Neutrophil (primary cell): ENCODE data around the gene OPHN1.

Experiments used
- H3K27ac ChIP-seq: fragments of 200-600 bp; sonication (generic); 2 replicates; pipeline ENCODE4 v1.5.1; 2016; ENCODE audit warnings: mild to moderate bottlenecking, moderate library complexity
- H3K27me3 ChIP-seq: fragments of 200-600 bp; sonication (generic); 2 replicates; pipeline ENCODE4 v1.6.0; 2016; ENCODE audit warnings: mild to moderate bottlenecking
- H3K36me3 ChIP-seq: fragments of 200-600 bp; sonication (generic); 2 replicates; pipeline ENCODE4 v1.5.1; 2017
- H3K4me1 ChIP-seq, 2 experiments: fragments of 200-600 bp in 1 of 2; sonication (generic) in 1 of 2; 1 replicate in 1 of 2; 2 replicates in 1 of 2; pipeline versions ENCODE4 v1.5.1 to v1.6.1; 2013 to 2016; ENCODE audit warnings: low read depth in 1 of 2, low read length in 1 of 2, mild to moderate bottlenecking in 1 of 2, moderate library complexity in 1 of 2; ENCODE audit not compliant: control insufficient read depth in 1 of 2, insufficient read depth in 1 of 2
- H3K4me3 ChIP-seq, 2 experiments: fragments of 200-600 bp in 1 of 2; sonication (generic) in 1 of 2; 1 replicate in 1 of 2; 2 replicates in 1 of 2; pipeline ENCODE4 v1.5.1; 2013 to 2016; ENCODE audit warnings: low read depth in 1 of 2, low read length in 1 of 2, mild to moderate bottlenecking in 1 of 2, moderate library complexity in 1 of 2
- H3K9me3 ChIP-seq: fragments of 200-600 bp; sonication (generic); 2 replicates; pipeline ENCODE4 v1.5.1; 2016
- CTCF ChIP-seq: fragments of 200-600 bp; sonication (generic); IDR thresholded peaks from 2 replicates; pipeline ENCODE4 v1.5.1; 2016; ENCODE audit warnings: antibody characterized with exemption

The OPHN1 gene

GRCh38 chrX:68365341-68365740, 68.0 kb downstream of the OPHN1 start:
- Histone ChIP-seq H3K27me3 (no peaks in the 10 kb centered on the region), H3K27ac (no peak overlapping the region), H3K4me1 (no peaks in the 10 kb centered on the region), H3K36me3 (no peaks in the 10 kb centered on the region), H3K9me3 (no peaks in the 10 kb centered on the region), H3K4me3 (no peak overlapping the region)
- TF ChIP-seq CTCF, result no peak

GRCh38 chrX:68363984-68364383, 69.3 kb downstream of the OPHN1 start:
- no peaks in the 10 kb centered on the region for H3K36me3 ChIP-seq
- H3K4me3 ChIP-seq, result no peak overlapping the region
- no peak for TF ChIP-seq CTCF
- no peaks in the 10 kb centered on the region for H3K9me3 ChIP-seq
- no peaks in the 10 kb centered on the region for H3K27me3 ChIP-seq
- no peaks in the 10 kb centered on the region for H3K4me1 ChIP-seq
- no peak overlapping the region for H3K27ac ChIP-seq

GRCh38 chrX:68358679-68359078, 74.6 kb downstream of the OPHN1 start:
- Histone ChIP-seq H3K27ac (no peak overlapping the region), H3K9me3 (no peaks in the 10 kb centered on the region), H3K4me3 (no peak overlapping the region), H3K27me3 (no peaks in the 10 kb centered on the region), H3K36me3 (no peaks in the 10 kb centered on the region), H3K4me1 (peaks cover 3 to 4% of the 10 kb centered on the region in 2 experiments)
- no peak for TF ChIP-seq CTCF

- Histone ChIP-seq H3K4me1 (peaks cover 3 to 7% of the 10 kb centered on the region in 2 experiments), H3K36me3 (no peaks in the 10 kb centered on the region), H3K9me3 (no peaks in the 10 kb centered on the region), H3K4me3 (no peak overlapping the region), H3K27ac (peak overlapping the region; percentile 48), H3K27me3 (no peaks in the 10 kb centered on the region)
- no peak for TF ChIP-seq CTCF
Measured at GRCh38 chrX:68355629-68355920, 77.7 kb downstream of the OPHN1 start.

- no peaks in the 10 kb centered on the region for H3K27me3 ChIP-seq
- peaks cover 3 to 7% of the 10 kb centered on the region in 2 experiments for H3K4me1 ChIP-seq
- TF ChIP-seq CTCF, result no peak
- peak overlapping the region; percentile 48 for H3K27ac ChIP-seq
- no peak overlapping the region for H3K4me3 ChIP-seq
- H3K36me3 ChIP-seq, result no peaks in the 10 kb centered on the region
- H3K9me3 ChIP-seq, result no peaks in the 10 kb centered on the region
Measured at GRCh38 chrX:68354879-68355628, 78.2 kb downstream of the OPHN1 start.

- H3K9me3 ChIP-seq, result no peaks in the 10 kb centered on the region
- no peak overlapping the region for H3K27ac ChIP-seq
- TF ChIP-seq CTCF, result no peak
- no peak overlapping the region for H3K4me3 ChIP-seq
- no peaks in the 10 kb centered on the region for H3K4me1 ChIP-seq
- H3K36me3 ChIP-seq, result no peaks in the 10 kb centered on the region
- H3K27me3 ChIP-seq, result no peaks in the 10 kb centered on the region
Measured at GRCh38 chrX:68345025-68345424, 88.3 kb downstream of the OPHN1 start.
